SK-N-SH treated with all-trans-retinoic acid at 6 μM for 48 hours (cell line): Measurements from ENCODE around the gene EXOC1L.

Experiments
- ATAC-seq: fragments of 200-7000 bp; cut with Tn5 transposase; 3 replicates; pipeline ENCODE4 v1.9.1; 2020; ENCODE audit warnings: mild to moderate bottlenecking, moderate library complexity
- ARNTL ChIP-seq: fragments of 450-650 bp; formaldehyde crosslinking; IDR thresholded peaks from 2 replicates; pipeline ENCODE4 v1.5.0; 2020; ENCODE audit warnings: low read depth, mild to moderate bottlenecking, moderate library complexity, borderline replicate concordance
- BACH2 ChIP-seq: fragments of 250-450 bp; sonication (Bioruptor Pico); IDR thresholded peaks from 2 replicates; pipeline ENCODE4 v1.9.0; 2021; ENCODE audit warnings: mild to moderate bottlenecking, borderline replicate concordance
- CSDC2 ChIP-seq: fragments of 250-450 bp; sonication (Bioruptor Pico); IDR thresholded peaks from 2 replicates; pipeline ENCODE4 v1.5.0; 2020; ENCODE audit warnings: mild to moderate bottlenecking, moderate library complexity
- ESRRG ChIP-seq: fragments of 250-450 bp; sonication (Bioruptor Pico); IDR thresholded peaks from 2 replicates; pipeline ENCODE4 v1.6.1; 2021; ENCODE audit warnings: mild to moderate bottlenecking
- GLIS3 ChIP-seq: fragments of 250-450 bp; sonication (Bioruptor Pico); IDR thresholded peaks from 2 replicates; pipeline ENCODE4 v1.5.0; 2020; ENCODE audit warnings: mild to moderate bottlenecking, moderate library complexity
- ISL1 ChIP-seq: fragments of 250-450 bp; sonication (Bioruptor Pico); IDR thresholded peaks from 2 replicates; pipeline ENCODE4 v2.1.2; 2022; ENCODE audit warnings: mild to moderate bottlenecking, moderate library complexity
- OSR1 ChIP-seq: fragments of 250-450 bp; sonication (Bioruptor Pico); IDR thresholded peaks from 2 replicates; pipeline ENCODE4 v1.8.0; 2022; ENCODE audit warnings: moderate library complexity, mild to moderate bottlenecking, inconsistent platforms
- PPARA ChIP-seq: fragments of 250-450 bp; sonication (Bioruptor Pico); IDR thresholded peaks from 2 replicates; pipeline ENCODE4 v1.5.0; 2020; ENCODE audit warnings: mild to moderate bottlenecking, borderline replicate concordance
- RARB ChIP-seq: fragments of 250-450 bp; sonication (Bioruptor Pico); IDR thresholded peaks from 2 replicates; pipeline ENCODE4 v1.8.0; 2021; ENCODE audit warnings: mild to moderate bottlenecking, moderate library complexity
- SNAI2 ChIP-seq: fragments of 250-450 bp; sonication (Bioruptor Pico); IDR thresholded peaks from 2 replicates; pipeline ENCODE4 v1.5.0; 2020; ENCODE audit warnings: mild to moderate bottlenecking, moderate library complexity
- TCF4 ChIP-seq: fragments of 250-450 bp; sonication (Bioruptor Pico); IDR thresholded peaks from 2 replicates; pipeline ENCODE4 v1.8.0; 2021; ENCODE audit warnings: mild to moderate bottlenecking, moderate library complexity, borderline replicate concordance
- ZC3H10 ChIP-seq: fragments of 250-450 bp; sonication (Bioruptor Pico); IDR thresholded peaks from 2 replicates; pipeline ENCODE4 v1.5.1; 2021; ENCODE audit warnings: mild to moderate bottlenecking, moderate library complexity
- ZFP3 ChIP-seq: fragments of 250-450 bp; sonication (Bioruptor Pico); IDR thresholded peaks from 2 replicates; pipeline ENCODE4 v1.5.0; 2020; ENCODE audit warnings: mild to moderate bottlenecking, moderate library complexity
- ZFP30 ChIP-seq: fragments of 450-650 bp; formaldehyde crosslinking; IDR thresholded peaks from 2 replicates; pipeline ENCODE4 v1.5.0; 2022; ENCODE audit warnings: mild to moderate bottlenecking, moderate library complexity
- ZNF565 ChIP-seq: fragments of 450-650 bp; formaldehyde crosslinking; conservative IDR thresholded peaks from 2 replicates; pipeline ENCODE4 v1.5.0; 2020; ENCODE audit warnings: low read depth, mild to moderate bottlenecking, moderate library complexity
- ZNF70 ChIP-seq: fragments of 450-650 bp; formaldehyde crosslinking; IDR thresholded peaks from 2 replicates; pipeline ENCODE4 v1.5.0; 2020; ENCODE audit warnings: mild to moderate bottlenecking, moderate library complexity
- ZNF8 ChIP-seq: fragments of 450-650 bp; formaldehyde crosslinking; IDR thresholded peaks from 2 replicates; pipeline ENCODE4 v1.5.0; 2020; ENCODE audit warnings: mild to moderate bottlenecking, moderate library complexity
- TF ChIP-seq, protein P1 (sequence below): fragments of 250-450 bp; sonication (Bioruptor Pico); IDR thresholded peaks from 2 replicates; pipeline ENCODE4 v1.5.0; 2020; ENCODE audit warnings: mild to moderate bottlenecking, moderate library complexity
- TF ChIP-seq, protein P2 (sequence below): fragments of 250-450 bp; sonication (Bioruptor Pico); IDR thresholded peaks from 2 replicates; pipeline ENCODE4 v1.8.0; 2020; ENCODE audit warnings: mild to moderate bottlenecking, moderate library complexity, borderline replicate concordance
- TF ChIP-seq, protein P3 (sequence below): fragments of 250-450 bp; sonication (Bioruptor Pico); IDR thresholded peaks from 2 replicates; pipeline ENCODE4 v1.5.1; 2021; ENCODE audit warnings: mild to moderate bottlenecking, moderate library complexity

The EXOC1L gene

DNA sequence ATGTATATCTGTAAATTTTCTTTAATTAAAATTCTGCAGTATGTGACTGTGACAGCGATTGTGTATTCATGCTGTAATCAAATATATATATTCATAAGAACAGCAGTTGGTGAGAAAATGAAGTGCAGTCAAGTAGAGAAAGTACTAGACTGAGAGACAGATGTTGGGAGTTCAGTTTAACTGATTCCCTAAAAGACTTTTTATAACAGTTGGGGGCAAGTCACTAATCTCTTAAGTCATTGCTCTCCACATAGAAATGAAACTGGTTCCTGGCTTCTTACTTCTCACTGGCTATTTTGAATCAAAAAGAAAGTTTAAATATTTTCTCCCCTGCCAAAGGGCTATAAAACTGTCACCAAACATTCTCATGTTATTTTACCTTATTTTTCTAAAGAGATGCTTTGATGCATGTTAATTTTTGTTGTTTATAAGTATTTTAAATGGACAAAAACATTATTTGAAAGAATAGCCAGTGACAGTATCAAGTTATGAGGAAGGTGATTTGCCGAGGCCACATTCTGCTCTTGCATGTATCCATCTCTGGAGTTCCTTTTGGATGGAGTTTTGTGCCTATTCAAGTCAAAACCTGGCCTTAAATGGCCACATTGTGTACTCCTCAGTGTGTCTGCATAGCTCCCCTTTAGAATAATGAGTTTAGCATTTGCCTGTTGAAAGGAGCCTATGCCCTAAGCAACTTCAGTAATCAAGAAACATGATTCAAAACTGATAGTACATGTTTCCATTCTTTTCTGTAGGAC, 64.7 kb downstream of the EXOC1L start:
- no peak for ATAC-seq
- TF ChIP-seq ARNTL (CRISPR knock-in tag): no peak
- TF ChIP-seq, protein P1, sequence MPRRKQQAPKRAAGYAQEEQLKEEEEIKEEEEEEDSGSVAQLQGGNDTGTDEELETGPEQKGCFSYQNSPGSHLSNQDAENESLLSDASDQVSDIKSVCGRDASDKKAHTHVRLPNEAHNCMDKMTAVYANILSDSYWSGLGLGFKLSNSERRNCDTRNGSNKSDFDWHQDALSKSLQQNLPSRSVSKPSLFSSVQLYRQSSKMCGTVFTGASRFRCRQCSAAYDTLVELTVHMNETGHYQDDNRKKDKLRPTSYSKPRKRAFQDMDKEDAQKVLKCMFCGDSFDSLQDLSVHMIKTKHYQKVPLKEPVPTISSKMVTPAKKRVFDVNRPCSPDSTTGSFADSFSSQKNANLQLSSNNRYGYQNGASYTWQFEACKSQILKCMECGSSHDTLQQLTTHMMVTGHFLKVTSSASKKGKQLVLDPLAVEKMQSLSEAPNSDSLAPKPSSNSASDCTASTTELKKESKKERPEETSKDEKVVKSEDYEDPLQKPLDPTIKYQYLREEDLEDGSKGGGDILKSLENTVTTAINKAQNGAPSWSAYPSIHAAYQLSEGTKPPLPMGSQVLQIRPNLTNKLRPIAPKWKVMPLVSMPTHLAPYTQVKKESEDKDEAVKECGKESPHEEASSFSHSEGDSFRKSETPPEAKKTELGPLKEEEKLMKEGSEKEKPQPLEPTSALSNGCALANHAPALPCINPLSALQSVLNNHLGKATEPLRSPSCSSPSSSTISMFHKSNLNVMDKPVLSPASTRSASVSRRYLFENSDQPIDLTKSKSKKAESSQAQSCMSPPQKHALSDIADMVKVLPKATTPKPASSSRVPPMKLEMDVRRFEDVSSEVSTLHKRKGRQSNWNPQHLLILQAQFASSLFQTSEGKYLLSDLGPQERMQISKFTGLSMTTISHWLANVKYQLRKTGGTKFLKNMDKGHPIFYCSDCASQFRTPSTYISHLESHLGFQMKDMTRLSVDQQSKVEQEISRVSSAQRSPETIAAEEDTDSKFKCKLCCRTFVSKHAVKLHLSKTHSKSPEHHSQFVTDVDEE: no peak
- no peak for TF ChIP-seq ZNF70 (CRISPR knock-in tag)
- TF ChIP-seq, protein P2, sequence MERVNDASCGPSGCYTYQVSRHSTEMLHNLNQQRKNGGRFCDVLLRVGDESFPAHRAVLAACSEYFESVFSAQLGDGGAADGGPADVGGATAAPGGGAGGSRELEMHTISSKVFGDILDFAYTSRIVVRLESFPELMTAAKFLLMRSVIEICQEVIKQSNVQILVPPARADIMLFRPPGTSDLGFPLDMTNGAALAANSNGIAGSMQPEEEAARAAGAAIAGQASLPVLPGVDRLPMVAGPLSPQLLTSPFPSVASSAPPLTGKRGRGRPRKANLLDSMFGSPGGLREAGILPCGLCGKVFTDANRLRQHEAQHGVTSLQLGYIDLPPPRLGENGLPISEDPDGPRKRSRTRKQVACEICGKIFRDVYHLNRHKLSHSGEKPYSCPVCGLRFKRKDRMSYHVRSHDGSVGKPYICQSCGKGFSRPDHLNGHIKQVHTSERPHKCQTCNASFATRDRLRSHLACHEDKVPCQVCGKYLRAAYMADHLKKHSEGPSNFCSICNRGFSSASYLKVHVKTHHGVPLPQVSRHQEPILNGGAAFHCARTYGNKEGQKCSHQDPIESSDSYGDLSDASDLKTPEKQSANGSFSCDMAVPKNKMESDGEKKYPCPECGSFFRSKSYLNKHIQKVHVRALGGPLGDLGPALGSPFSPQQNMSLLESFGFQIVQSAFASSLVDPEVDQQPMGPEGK (CRISPR knock-in tag): no peak
- TF ChIP-seq, protein P3, sequence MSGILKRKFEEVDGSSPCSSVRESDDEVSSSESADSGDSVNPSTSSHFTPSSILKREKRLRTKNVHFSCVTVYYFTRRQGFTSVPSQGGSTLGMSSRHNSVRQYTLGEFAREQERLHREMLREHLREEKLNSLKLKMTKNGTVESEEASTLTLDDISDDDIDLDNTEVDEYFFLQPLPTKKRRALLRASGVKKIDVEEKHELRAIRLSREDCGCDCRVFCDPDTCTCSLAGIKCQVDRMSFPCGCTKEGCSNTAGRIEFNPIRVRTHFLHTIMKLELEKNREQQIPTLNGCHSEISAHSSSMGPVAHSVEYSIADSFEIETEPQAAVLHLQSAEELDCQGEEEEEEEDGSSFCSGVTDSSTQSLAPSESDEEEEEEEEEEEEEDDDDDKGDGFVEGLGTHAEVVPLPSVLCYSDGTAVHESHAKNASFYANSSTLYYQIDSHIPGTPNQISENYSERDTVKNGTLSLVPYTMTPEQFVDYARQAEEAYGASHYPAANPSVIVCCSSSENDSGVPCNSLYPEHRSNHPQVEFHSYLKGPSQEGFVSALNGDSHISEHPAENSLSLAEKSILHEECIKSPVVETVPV: no peak
- TF ChIP-seq ZFP3: no peak
- no peak for TF ChIP-seq CSDC2
- TF ChIP-seq ZFP30 (CRISPR knock-in tag): no peak
- no peak for TF ChIP-seq ZNF565 (CRISPR knock-in tag)
- no peak for TF ChIP-seq SNAI2 (CRISPR knock-in tag)
- no peak for TF ChIP-seq ZNF8 (CRISPR knock-in tag)
- no peak for TF ChIP-seq ZC3H10 (CRISPR knock-in tag)
- no peak for TF ChIP-seq ESRRG (CRISPR knock-in tag)
- no peak for TF ChIP-seq RARB (CRISPR knock-in tag)
- TF ChIP-seq TCF4 (CRISPR knock-in tag): no peak
- no peak for TF ChIP-seq OSR1
- TF ChIP-seq PPARA (CRISPR knock-in tag): no peak
- no peak for TF ChIP-seq GLIS3

DNA sequence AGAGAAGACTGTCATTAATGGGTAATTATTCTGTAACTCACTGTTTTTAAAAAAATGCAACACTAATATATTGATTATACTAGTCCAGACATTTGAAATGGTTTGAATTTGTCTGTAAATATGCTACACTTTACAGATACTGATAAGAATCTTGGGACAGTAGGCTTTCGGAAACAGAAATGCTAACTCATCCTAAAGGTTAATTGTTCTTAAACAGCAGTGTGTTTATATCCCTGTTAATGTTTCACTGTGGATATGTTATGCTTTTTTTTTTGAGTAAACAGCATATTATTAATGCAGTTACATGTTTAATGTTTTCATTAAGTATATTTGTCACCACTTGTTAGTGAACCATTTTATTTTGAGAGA, 65.2 kb downstream of the EXOC1L start:
- TF ChIP-seq, protein P1: no peak
- TF ChIP-seq PPARA (CRISPR knock-in tag): no peak
- TF ChIP-seq, protein P3: no peak
- no peak for TF ChIP-seq CSDC2
- TF ChIP-seq ZC3H10 (CRISPR knock-in tag): no peak
- no peak for TF ChIP-seq GLIS3
- no peak for TF ChIP-seq ZFP30 (CRISPR knock-in tag)
- TF ChIP-seq OSR1: no peak
- no peak for TF ChIP-seq ARNTL (CRISPR knock-in tag)
- TF ChIP-seq ZNF70 (CRISPR knock-in tag): no peak
- no peak for TF ChIP-seq ZNF8 (CRISPR knock-in tag)
- no peak for TF ChIP-seq ISL1 (CRISPR knock-in tag)
- TF ChIP-seq, protein P2 (CRISPR knock-in tag): no peak
- no peak for TF ChIP-seq ZNF565 (CRISPR knock-in tag)
- TF ChIP-seq ESRRG (CRISPR knock-in tag): no peak
- no peak for TF ChIP-seq TCF4 (CRISPR knock-in tag)
- TF ChIP-seq SNAI2 (CRISPR knock-in tag): no peak
- TF ChIP-seq RARB (CRISPR knock-in tag): no peak
- TF ChIP-seq BACH2: no peak
- no peak for ATAC-seq
